GM15510 (cell line): ENCODE measurements around the gene MPIG6B.
A peak's percentile ranks its signal among the peaks of the same experiment; 100 is the strongest.

Source experiments
- POLR2A ChIP-seq: IDR thresholded peaks from 3 replicates; pipeline ENCODE4 v1.6.1; 2011; ENCODE audit warnings: borderline replicate concordance; ENCODE audit not compliant: insufficient read length; ENCODE audit errors: extremely low read depth

MPIG6B gene

DNA sequence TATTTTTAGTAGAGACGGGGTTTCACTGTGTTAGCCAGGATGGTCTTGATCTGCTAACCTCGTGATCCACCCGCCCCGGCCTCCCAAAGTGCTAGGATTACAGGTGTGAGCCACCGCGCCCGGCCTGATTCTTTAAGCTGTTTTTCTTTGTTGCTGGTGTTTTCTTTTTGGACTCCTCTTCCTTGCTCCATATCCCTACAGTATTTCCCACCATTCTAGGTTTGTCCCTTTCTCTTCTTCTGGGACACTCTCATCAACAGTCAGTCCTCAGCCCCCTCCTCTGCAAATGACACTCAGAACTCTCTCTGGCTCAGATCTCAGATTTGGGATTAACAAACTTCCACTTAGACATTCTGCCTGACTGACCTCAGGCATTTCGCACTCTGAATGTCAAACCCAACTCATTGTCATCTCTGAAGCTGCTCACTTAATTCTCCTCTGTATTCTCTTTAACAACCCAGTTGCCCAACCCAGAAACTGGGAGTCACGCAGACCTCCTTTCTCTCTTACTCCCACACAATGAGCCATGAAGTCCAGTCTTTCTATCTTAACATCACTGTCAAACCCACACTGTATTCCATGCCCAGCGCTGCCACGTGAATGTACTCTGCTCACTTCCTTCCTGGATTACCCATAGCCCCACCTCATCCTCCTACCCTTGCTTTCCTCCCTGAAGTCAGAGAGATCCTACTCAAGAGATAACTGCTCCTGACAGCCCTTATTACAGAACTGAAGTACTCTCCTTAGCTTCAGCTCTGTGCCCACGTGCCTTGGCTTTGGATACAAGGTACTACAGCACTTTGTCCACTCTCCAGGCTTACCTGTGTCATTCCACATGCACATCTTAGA is 2.6 kb downstream of the MPIG6B start:
- no peak for TF ChIP-seq POLR2A

DNA sequence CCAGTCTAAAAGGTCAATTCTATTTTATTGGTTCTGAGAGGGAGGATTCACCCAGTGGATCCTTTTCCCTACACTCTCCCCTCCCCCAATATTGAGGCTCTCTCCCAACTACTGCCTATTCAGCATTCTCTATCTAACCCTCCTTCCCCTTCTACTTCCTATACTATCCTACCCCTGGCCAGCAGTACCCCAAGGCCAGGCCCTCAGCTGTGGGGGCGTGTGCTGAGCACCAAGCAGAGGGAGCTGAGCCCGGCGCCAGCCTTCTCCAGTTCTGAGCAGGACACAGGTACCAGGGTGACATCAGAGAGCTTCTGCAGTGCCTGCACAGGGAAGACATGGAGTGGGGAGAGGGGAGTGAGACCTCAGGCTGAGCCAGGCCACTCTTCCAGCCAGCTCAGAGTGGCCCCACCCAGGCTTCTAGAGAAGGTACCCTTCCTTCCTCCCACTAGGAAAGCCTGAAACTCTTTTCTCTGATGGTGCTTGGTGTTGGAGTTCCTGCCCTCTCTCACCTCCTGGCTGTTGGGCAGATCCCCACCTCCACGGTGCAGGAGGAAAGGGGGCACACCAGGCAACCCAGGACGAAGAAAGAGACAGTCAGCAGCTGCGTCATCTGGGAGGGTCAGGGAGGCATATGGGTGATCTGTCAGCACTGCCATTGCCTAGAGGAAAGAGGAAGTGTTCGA is 4.0 kb downstream of the MPIG6B start:
- TF ChIP-seq POLR2A: no peak

DNA sequence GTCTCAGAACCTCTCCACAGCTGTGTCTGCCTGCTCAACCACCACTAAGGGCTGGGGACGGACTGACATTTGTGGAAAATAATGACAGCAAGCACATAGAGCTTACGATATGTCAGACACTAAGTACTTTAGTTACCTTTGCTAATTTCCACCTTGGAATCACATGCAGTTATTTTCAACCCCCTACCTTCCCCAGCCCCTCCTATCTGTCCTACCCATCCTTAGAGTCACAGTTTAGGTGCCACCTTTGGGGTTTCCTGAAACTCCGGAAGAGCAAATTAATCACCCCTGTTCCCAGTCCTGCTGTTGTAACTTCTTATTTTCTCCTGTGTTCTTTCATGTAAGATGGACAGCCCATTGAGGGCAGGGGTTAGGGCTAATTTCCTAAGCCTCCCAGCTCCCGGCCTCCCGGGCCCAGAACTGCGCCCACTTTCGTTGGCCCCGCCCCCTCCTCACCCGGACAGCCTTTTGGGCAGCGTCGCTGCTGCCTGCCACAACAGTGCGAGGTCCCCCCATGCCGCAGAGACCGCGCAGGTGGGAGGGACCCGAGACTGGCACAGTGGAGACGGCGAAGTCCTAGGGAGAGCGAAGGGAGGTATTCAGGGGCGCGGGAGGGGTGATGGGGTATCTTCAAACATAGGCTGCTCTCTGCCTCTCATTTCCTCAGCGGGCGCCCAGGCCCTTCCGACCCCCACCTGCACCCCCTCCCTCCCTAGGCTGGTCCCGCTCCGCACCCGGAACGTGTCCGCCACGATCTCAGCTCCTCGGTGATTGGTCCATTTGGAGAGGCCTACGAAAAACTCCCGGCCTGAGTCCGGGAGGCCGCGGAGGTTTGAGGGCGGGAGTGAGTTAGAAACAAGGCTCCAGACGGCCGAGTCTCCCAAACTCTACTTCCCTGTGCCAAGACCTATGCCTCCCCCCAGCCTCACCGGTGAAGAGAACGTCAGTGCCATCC is 4.8 kb downstream of the MPIG6B start:
- no peak for TF ChIP-seq POLR2A

DNA sequence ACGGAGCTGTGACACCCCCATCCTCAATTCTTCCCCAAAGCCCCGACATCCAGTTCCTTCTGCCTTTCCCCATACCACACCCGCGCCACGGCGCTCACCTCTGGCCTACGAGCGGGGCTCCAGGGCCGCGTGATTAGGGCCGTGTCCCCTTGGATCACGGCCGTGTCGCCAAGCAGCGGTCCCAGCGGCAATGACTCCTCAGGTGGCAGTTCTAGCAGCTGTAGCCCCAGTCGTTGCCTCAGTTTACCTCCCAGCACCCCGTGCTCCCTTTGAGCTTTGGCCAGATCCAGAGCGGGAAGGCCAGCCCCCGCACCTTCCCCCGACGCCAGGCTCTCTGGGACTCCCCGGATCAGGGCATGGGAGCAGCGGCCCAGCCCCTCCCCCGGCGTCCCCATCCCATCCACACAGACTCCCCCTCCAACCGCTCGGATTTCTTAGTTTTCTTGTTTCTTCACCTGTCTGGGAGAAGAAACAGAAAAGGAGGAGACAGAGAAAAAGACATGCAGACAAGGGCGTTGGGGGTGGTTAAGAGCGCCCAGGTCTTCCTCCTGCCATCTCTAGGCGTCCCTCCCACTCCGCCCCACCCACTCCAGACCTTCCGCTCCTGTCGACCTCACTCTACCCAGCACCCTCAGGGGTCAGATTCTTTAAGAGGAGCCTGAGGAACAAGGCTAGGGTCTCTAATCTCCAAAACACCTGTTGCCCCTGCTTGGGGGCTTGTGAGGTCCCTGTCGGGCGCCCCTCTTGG is 5.8 kb downstream of the MPIG6B start, which contains the start of gene DDAH2:
Gene DDAH2, minus strand, starts transcription at position 533 of the 748 bp plus-strand sequence. Its CDS starts 138 bp downstream, at position 395.
- TF ChIP-seq POLR2A: no peak

GRCh38 chr6:31729515-31729978 is 6.4 kb downstream of the MPIG6B start:
- TF ChIP-seq POLR2A: no peak

DNA sequence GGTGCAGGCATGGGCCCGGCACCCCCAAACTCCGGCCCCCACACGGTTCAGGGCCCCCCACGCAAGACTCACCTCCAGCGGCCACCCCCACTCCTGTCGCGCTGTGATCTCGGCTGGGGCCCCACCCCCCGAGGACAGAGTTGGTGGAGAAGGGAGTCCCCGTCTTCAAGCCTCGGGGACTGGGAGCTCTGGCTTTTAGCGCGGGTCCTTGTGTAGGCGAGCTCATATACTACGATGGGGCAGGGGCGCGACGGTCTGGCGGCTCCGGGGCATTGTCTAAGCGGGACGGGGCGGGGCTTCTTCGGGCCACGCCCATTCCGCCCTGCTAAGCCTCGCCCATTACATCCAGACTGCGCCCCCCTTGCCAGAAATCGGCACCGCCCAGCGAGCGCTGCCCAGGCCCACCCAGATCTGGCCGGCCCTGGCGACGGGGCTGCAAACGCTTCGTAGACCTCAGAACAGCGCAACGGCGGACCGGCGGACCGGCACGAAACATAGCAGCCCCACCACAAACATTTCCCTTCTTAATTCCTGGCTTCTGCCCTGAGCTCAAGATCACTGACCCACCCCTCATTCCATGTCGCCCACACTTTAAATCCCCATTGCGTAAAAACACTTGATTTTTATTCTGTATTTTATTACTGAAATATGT is 6.9 kb downstream of the MPIG6B start:
- TF ChIP-seq POLR2A: peak; percentile 47

- TF ChIP-seq POLR2A: no peak
Measured at GRCh38 chr6:31730631-31731086, 7.5 kb downstream of the MPIG6B start.

DNA sequence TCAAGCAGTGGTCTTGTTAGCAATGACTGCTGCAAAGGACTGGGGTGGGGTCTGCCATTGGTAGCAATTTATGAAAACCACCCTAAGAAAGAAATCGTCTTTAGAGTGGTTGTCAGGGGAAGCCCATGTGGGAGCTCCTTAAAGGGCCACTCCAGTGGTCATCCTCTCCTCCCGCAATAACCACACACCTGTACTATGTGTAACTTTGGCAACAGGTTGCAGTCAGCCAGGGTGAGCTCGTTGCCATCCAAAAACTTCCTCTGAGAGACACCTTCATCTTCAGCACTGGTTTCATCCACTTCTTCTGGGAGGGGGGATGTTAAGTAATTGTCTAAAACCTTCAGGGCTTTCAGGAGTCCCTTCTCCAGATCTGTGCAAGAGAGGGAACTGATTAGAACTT is 8.9 kb downstream of the MPIG6B start:
- no peak for TF ChIP-seq POLR2A

DNA sequence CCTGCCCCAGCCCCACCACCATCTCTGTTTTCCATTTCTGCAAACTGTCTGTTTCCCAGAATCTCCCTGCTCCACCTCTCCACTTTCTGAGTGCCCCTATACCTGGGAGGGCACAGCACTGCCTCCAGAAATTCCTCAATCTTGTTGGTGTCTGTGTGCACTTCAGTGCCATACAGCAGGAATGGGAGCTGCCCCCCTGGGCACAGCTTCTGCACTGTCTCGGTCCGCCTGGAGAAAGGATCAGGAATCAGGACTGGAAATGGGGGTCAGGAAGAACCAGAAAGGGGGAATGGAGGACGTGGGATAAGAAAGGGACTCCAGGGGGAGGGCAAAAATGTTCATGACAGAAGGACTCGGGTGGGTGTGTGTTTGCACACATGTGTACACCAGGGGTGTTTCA is 10.6 kb downstream of the MPIG6B start:
- TF ChIP-seq POLR2A: no peak

DNA sequence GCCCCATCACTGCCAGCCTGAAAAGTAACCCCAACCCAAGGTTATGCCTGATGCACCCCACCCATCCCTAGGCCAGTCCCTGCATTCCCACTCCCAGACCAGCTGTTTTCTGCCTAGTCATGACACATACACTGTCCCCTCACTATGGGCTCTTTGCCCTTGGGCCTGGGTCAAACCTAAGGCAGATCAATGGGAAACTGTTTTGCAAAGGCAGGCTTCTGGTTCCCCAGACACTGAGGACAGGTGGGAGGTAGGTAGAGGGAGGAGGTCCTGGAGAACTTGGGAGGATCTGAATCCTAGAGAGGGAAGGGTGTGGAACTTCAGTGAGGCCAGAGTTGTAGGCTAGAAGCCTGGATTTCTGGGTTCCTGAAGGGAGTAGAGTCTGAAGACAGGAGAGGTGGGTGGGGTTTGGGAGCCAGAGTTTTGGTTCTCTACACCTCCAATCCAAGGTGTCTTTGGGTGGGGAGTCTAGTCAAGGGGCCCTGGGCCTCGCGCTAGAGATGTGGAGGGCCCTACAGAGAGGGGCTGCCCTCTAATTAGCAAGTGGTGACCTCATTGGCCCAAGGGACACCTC is 11.2 kb downstream of the MPIG6B start:
- no peak for TF ChIP-seq POLR2A

GRCh38 chr6:31734821-31735406 is 11.7 kb downstream of the MPIG6B start:
- TF ChIP-seq POLR2A: peak; percentile 36

- peak; percentile 88 for TF ChIP-seq POLR2A
Measured at GRCh38 chr6:31736021-31736767, 13.0 kb downstream of the MPIG6B start, which contains the start of gene CLIC1. TSS of gene CLIC1 (minus strand) at chr6:31736530. CDS start at chr6:31736300, 230 bp downstream.
